ENCODE results near the gene MCF2L.
"Not testable (repeated sequence)": the region's sequence is repeated elsewhere in the genome, so short reads cannot be mapped to it uniquely, and the experiment has no call there.

Gene MCF2L

GRCh38 chr13:112934078-112934477, 34.9 kb upstream of the MCF2L start:
- no peak for TF ChIP-seq CTCF (conservative IDR thresholded peaks at IDR 0.05; ENCODE audit: low read depth, low read length)
- H3K4me3 ChIP-seq (ENCODE audit: low read depth, low read length): no peak overlapping the region
- DNase-seq (ENCODE audit: low read depth): peak; percentile 39

GRCh38 chr13:112938680-112939079, 30.3 kb upstream of the MCF2L start:
- DNase-seq (ENCODE audit: low read depth): no peak
- no peak overlapping the region for H3K4me3 ChIP-seq (ENCODE audit: low read depth, low read length)
- no peak for TF ChIP-seq CTCF (conservative IDR thresholded peaks at IDR 0.05; ENCODE audit: low read depth, low read length)

GRCh38 chr13:112940236-112940635, 28.8 kb upstream of the MCF2L start:
- no peak for TF ChIP-seq CTCF (conservative IDR thresholded peaks at IDR 0.05; ENCODE audit: low read depth, low read length)
- no peak for DNase-seq (ENCODE audit: low read depth)
- no peak overlapping the region for H3K4me3 ChIP-seq (ENCODE audit: low read depth, low read length)

- no peak for TF ChIP-seq CTCF (conservative IDR thresholded peaks at IDR 0.05; ENCODE audit: low read depth, low read length)
Measured at GRCh38 chr13:112941349-112941748, 27.7 kb upstream of the MCF2L start.

GRCh38 chr13:112941765-112942164, 27.2 kb upstream of the MCF2L start:
- not testable (repeated sequence) for H3K4me3 ChIP-seq (ENCODE audit: low read depth, low read length)
- TF ChIP-seq CTCF (conservative IDR thresholded peaks at IDR 0.05; ENCODE audit: low read depth, low read length): peak; percentile 15
- peak; percentile 5 for DNase-seq (ENCODE audit: low read depth)

More at GRCh38 chr13:112941349-112941748, 27.7 kb upstream of the MCF2L start:
- no peak overlapping the region for H3K4me3 ChIP-seq (ENCODE audit: low read depth, low read length)
- DNase-seq (ENCODE audit: low read depth): no peak

- peak overlapping the region; percentile 50 for H3K4me3 ChIP-seq (ENCODE audit: low read depth, low read length)
- peak; percentile 96 for DNase-seq (ENCODE audit: low read depth)
- peak; percentile 100 for TF ChIP-seq CTCF (conservative IDR thresholded peaks at IDR 0.05; ENCODE audit: low read depth, low read length)
Measured at GRCh38 chr13:112942689-112943308, 26.2 kb upstream of the MCF2L start.
